GM06990 (cell line): ENCODE results near the gene DNAI1.

ENCODE experiments used
- DNase-seq: peaks from one replicate; pipeline ENCODE4 v3.0.0-alpha.2; 2011; ENCODE audit not compliant: insufficient read length; ENCODE audit errors: extremely low read depth
- H3K27me3 ChIP-seq: replicated peaks from 2 replicates; pipeline ENCODE4 v1.6.0; 2011; ENCODE audit warnings: low read length; ENCODE audit not compliant: control insufficient read depth, insufficient read depth
- H3K36me3 ChIP-seq: 2 replicates; pipeline ENCODE4 v1.5.1; 2011; ENCODE audit warnings: low read length; ENCODE audit not compliant: control insufficient read depth, insufficient read depth
- H3K4me3 ChIP-seq: replicated peaks from 2 replicates; pipeline ENCODE4 v1.5.1; 2011; ENCODE audit warnings: low read depth, mild to moderate bottlenecking, control low read depth, low read length
- CTCF ChIP-seq: IDR thresholded peaks from 2 replicates; pipeline ENCODE4 v1.5.1; 2011; ENCODE audit warnings: low read length, control low read depth, mild to moderate bottlenecking, inconsistent platforms; ENCODE audit not compliant: insufficient read depth, poor library complexity, severe bottlenecking

DNAI1 gene

GRCh38 chr9:34458013-34458958 is at the start of gene DNAI1, which contains the start of gene FAM219A:
Gene DNAI1 (plus strand): TSS chr9:34458805. CDS start chr9:34459006, 201 bp downstream.
Gene FAM219A (minus strand): TSS chr9:34458570. CDS start chr9:34458263, 307 bp downstream.
- no peaks in the 10 kb centered on the region for H3K36me3 ChIP-seq
- no peak for TF ChIP-seq CTCF
- H3K4me3 ChIP-seq = peak within 1 kb of the TSS; percentile 62
- H3K27me3 ChIP-seq = peaks cover 1% of the 10 kb centered on the region
- DNase-seq = peak; percentile 95

- no peak for TF ChIP-seq CTCF
- H3K27me3 ChIP-seq = no peaks in the 10 kb centered on the region; the same call in none of the 2 replicates
- DNase-seq = no peak
- H3K4me3 ChIP-seq = no peak overlapping the region
- no peaks in the 10 kb centered on the region for H3K36me3 ChIP-seq
Measured at GRCh38 chr9:34409154-34409553, 49.5 kb upstream of the DNAI1 start.

- DNase-seq = no peak
- H3K36me3 ChIP-seq = no peaks in the 10 kb centered on the region
- no peak overlapping the region for H3K4me3 ChIP-seq
- TF ChIP-seq CTCF = no peak
- H3K27me3 ChIP-seq = no peaks in the 10 kb centered on the region; the same call in none of the 2 replicates
Measured at GRCh38 chr9:34412336-34412735, 46.3 kb upstream of the DNAI1 start.

GRCh38 chr9:34413231-34413852 is 45.3 kb upstream of the DNAI1 start:
- TF ChIP-seq CTCF = no peak
- no peak for DNase-seq
- H3K27me3 ChIP-seq = no peaks in the 10 kb centered on the region; the same call in none of the 2 replicates
- H3K4me3 ChIP-seq = no peak overlapping the region
- no peaks in the 10 kb centered on the region for H3K36me3 ChIP-seq

GRCh38 chr9:34417734-34418133 is 40.9 kb upstream of the DNAI1 start:
- no peak for TF ChIP-seq CTCF
- Histone ChIP-seq H3K27me3 (no peaks in the 10 kb centered on the region; the same call in none of the 2 replicates), H3K36me3 (no peaks in the 10 kb centered on the region), H3K4me3 (no peak overlapping the region)
- no peak for DNase-seq
